ENCODE results near the gene KIAA0753. TPM values are rescaled to one million over a fixed set of nuclear protein-coding genes. Genes with fewer than 3 reads are reported as not detected.
"Not testable (repeated sequence)": the region's sequence is repeated elsewhere in the genome, so short reads cannot be mapped to it uniquely, and the experiment has no call there.

Gene KIAA0753
- total and polyA plus RNA-seq, 2 donors from 2014 or later, result 4.2 to 21.8 TPM

- TF ChIP-seq CTCF (IDR thresholded peaks at IDR 0.05; ENCODE audit: borderline replicate concordance, extremely low read depth, insufficient read depth), result no peak
- Histone ChIP-seq H3K9me3 (ENCODE audit: control insufficient read depth in 2 of 3, insufficient read depth in 1 of 3, low read length in 3 of 3) (no peaks in the 10 kb centered on the region), H3K4me3 (ENCODE audit: low read length in 3 of 3) (no peak overlapping the region), H3K27ac (ENCODE audit: low read depth in 2 of 2, low read length in 2 of 2) (no peak overlapping the region), H3K27me3 (ENCODE audit: control insufficient read depth, insufficient read depth, low read length) (peaks cover 10% of the 10 kb centered on the region), H3K4me1 (ENCODE audit: control insufficient read depth in 2 of 3, insufficient read depth in 2 of 3, low read depth in 1 of 3, low read length in 3 of 3) (peaks cover 8 to 13% (median 13%) of the 10 kb centered on the region in 3 donors), H3K36me3 (ENCODE audit: control insufficient read depth in 2 of 3, insufficient read depth in 3 of 3, low read length in 3 of 3) (no peaks in the 10 kb centered on the region), H3K9ac (ENCODE audit: low read length in 3 of 3) (no peak overlapping the region)
- no peak for FAIRE-seq
- intact Hi-C loops (cut with DNase I), result no loop called here
- no peak for DNase-seq
These were observed 17.2 kb upstream of the KIAA0753 start for GRCh38 chr17:6657633-6658287.

- H3K4me3 ChIP-seq (ENCODE audit: low read length in 3 of 3); H3K36me3 ChIP-seq (ENCODE audit: control insufficient read depth in 2 of 3, insufficient read depth in 3 of 3, low read length in 3 of 3); H3K9me3 ChIP-seq (ENCODE audit: control insufficient read depth in 2 of 3, insufficient read depth in 1 of 3, low read length in 3 of 3); H3K27ac ChIP-seq (ENCODE audit: low read depth in 2 of 2, low read length in 2 of 2); H3K9ac ChIP-seq (ENCODE audit: low read length in 3 of 3); FAIRE-seq; H3K27me3 ChIP-seq (ENCODE audit: control insufficient read depth, insufficient read depth, low read length); intact Hi-C loops (cut with DNase I): not testable (repeated sequence)
- peaks cover 11 to 21% (median 18%) of the 10 kb centered on the region in 3 donors for H3K4me1 ChIP-seq (ENCODE audit: control insufficient read depth in 2 of 3, insufficient read depth in 2 of 3, low read depth in 1 of 3, low read length in 3 of 3)
- peak in 3 of 5 donors; percentile 16 to 80 (median 32) for DNase-seq
These were observed 16.5 kb upstream of the KIAA0753 start for GRCh38 chr17:6656797-6657632.

GRCh38 chr17:6655732-6656361 lies 15.3 kb upstream of the KIAA0753 start:
- H3K27ac ChIP-seq (ENCODE audit: low read depth in 2 of 2, low read length in 2 of 2); H3K4me3 ChIP-seq (ENCODE audit: low read length in 3 of 3); H3K36me3 ChIP-seq (ENCODE audit: control insufficient read depth in 2 of 3, insufficient read depth in 3 of 3, low read length in 3 of 3); H3K9ac ChIP-seq (ENCODE audit: low read length in 3 of 3); H3K9me3 ChIP-seq (ENCODE audit: control insufficient read depth in 2 of 3, insufficient read depth in 1 of 3, low read length in 3 of 3); DNase-seq; H3K27me3 ChIP-seq (ENCODE audit: control insufficient read depth, insufficient read depth, low read length); FAIRE-seq; intact Hi-C loops (cut with DNase I): not testable (repeated sequence)
- H3K4me1 ChIP-seq (ENCODE audit: control insufficient read depth in 2 of 3, insufficient read depth in 2 of 3, low read depth in 1 of 3, low read length in 3 of 3), result peaks cover 11 to 23% (median 23%) of the 10 kb centered on the region in 3 donors

GRCh38 chr17:6654841-6655731 lies 14.6 kb upstream of the KIAA0753 start:
- Histone ChIP-seq H3K4me1 (ENCODE audit: control insufficient read depth in 2 of 3, insufficient read depth in 2 of 3, low read depth in 1 of 3, low read length in 3 of 3) (peaks cover 14 to 29% (median 28%) of the 10 kb centered on the region in 3 donors), H3K36me3 (ENCODE audit: control insufficient read depth in 2 of 3, insufficient read depth in 3 of 3, low read length in 3 of 3) (no peaks in the 10 kb centered on the region), H3K9me3 (ENCODE audit: control insufficient read depth in 2 of 3, insufficient read depth in 1 of 3, low read length in 3 of 3) (no peaks in the 10 kb centered on the region), H3K9ac (ENCODE audit: low read length in 3 of 3) (no peak overlapping the region), H3K4me3 (ENCODE audit: low read length in 3 of 3) (peak overlapping the region in 2 of 3 donors; percentile 33 to 54), H3K27ac (ENCODE audit: low read depth in 2 of 2, low read length in 2 of 2) (no peak overlapping the region), H3K27me3 (ENCODE audit: control insufficient read depth, insufficient read depth, low read length) (peaks cover 10% of the 10 kb centered on the region)
- intact Hi-C loops (cut with DNase I), result no loop called here
- FAIRE-seq, result no peak
- TF ChIP-seq CTCF (IDR thresholded peaks at IDR 0.05; ENCODE audit: borderline replicate concordance, extremely low read depth, insufficient read depth), result no peak
- peak; percentile 51 to 83 (median 70) for DNase-seq

Measured in kidney (tissue), 14 donors.